ENCODE measurements around the gene BHLHE41.

BHLHE41 gene

GRCh38 chr12:26124446-26125399, at the start of gene BHLHE41:
Gene BHLHE41, minus strand, starts transcription at chr12:26125037. Its CDS starts 258 bp downstream, at chr12:26124779.
- DNase-seq = peak; percentile 62

- DNase-seq = no peak
Observed at GRCh38 chr12:26172946-26173552, 48.2 kb upstream of the BHLHE41 start.

GRCh38 chr12:26172539-26172938, 47.7 kb upstream of the BHLHE41 start:
- DNase-seq = no peak

GRCh38 chr12:26172013-26172412, 47.2 kb upstream of the BHLHE41 start:
- DNase-seq = no peak

GRCh38 chr12:26164118-26164517, 39.3 kb upstream of the BHLHE41 start:
- no peak for DNase-seq

- DNase-seq = no peak
Observed at GRCh38 chr12:26162905-26163304, 38.1 kb upstream of the BHLHE41 start.

- DNase-seq = no peak
Observed at GRCh38 chr12:26162174-26162573, 37.3 kb upstream of the BHLHE41 start.

- DNase-seq = no peak
Observed at GRCh38 chr12:26158078-26158764, 33.4 kb upstream of the BHLHE41 start.

GRCh38 chr12:26157001-26157400, 32.2 kb upstream of the BHLHE41 start:
- no peak for DNase-seq

GRCh38 chr12:26156201-26156871, 31.5 kb upstream of the BHLHE41 start:
- DNase-seq = no peak

- DNase-seq = peak; percentile 96
Observed at GRCh38 chr12:26153421-26154154, 28.8 kb upstream of the BHLHE41 start.

GRCh38 chr12:26152507-26153102, 27.8 kb upstream of the BHLHE41 start:
- no peak for DNase-seq

GRCh38 chr12:26150736-26151450, 26.1 kb upstream of the BHLHE41 start:
- DNase-seq = peak; percentile 83

GRCh38 chr12:26149968-26150500, 25.2 kb upstream of the BHLHE41 start:
- no peak for DNase-seq

GRCh38 chr12:26148291-26148690, 23.5 kb upstream of the BHLHE41 start:
- no peak for DNase-seq

- DNase-seq = no peak
Observed at GRCh38 chr12:26143291-26143690, 18.5 kb upstream of the BHLHE41 start.

GRCh38 chr12:26138860-26139259, 14.0 kb upstream of the BHLHE41 start:
- DNase-seq = no peak

- no peak for DNase-seq
Observed at GRCh38 chr12:26136688-26137087, 11.9 kb upstream of the BHLHE41 start.

GRCh38 chr12:26135571-26135970, 10.7 kb upstream of the BHLHE41 start:
- DNase-seq = no peak

- peak; percentile 34 for DNase-seq
Observed at GRCh38 chr12:26135010-26135420, 10.2 kb upstream of the BHLHE41 start.

GRCh38 chr12:26134540-26134939, 9.7 kb upstream of the BHLHE41 start:
- no peak for DNase-seq
